ENCODE data around the gene GMEB2. TPM values are rescaled to one million over a fixed set of nuclear protein-coding genes. Genes with fewer than 3 reads are reported as not detected.

Gene GMEB2
- total RNA-seq, 1 experiment from 2014 or later = 14.3 TPM

- H2BK12ac ChIP-seq (ENCODE audit: insufficient read length, low read depth, low read length) = no peak overlapping the region
- no peaks in the 10 kb centered on the region for H3K27me3 ChIP-seq (ENCODE audit: insufficient read depth, low read length)
- no peak overlapping the region for H4K8ac ChIP-seq (replicated peaks; ENCODE audit: insufficient read length, low read depth, low read length)
- no peak overlapping the region for H3K56ac ChIP-seq (ENCODE audit: insufficient read length, low read depth, low read length)
- TF ChIP-seq CTCF (conservative IDR thresholded peaks at IDR 0.05) = no peak
- Mint-ChIP-seq H3K4me1 (peaks cover 20 to 24% of the 10 kb centered on the region in 2 experiments), H3K9me3 (no peaks in the 10 kb centered on the region), H3K36me3 (ENCODE audit: insufficient read depth in 1 of 3, low read depth in 3 of 3) (peaks cover 0 to 7% (median 6%) of the 10 kb centered on the region in 3 experiments; a peak in 4 of 7 replicates), H3K4me3 (peak overlapping the region; percentile 69 to 84), H3K27me3 (ENCODE audit: low read depth) (no peaks in the 10 kb centered on the region; the same call in 1 of the 2 replicates), H3K27ac (no peak overlapping the region; a peak in 1 of 7 replicates)
- H3K9me3 ChIP-seq (ENCODE audit: control insufficient read depth, low read depth, low read length) = no peaks in the 10 kb centered on the region
- WGBS (ENCODE audit: extremely low coverage, insufficient read length, low lambda C conversion rate) = no CpG with 5 or more reads among the region's 38 CpGs
- H3K27ac ChIP-seq (ENCODE audit: insufficient read length, low read depth, low read length) = no peak overlapping the region
- H2BK5ac ChIP-seq (ENCODE audit: insufficient read length, low read length) = no peak overlapping the region
- H3K9ac ChIP-seq (ENCODE audit: extremely low read depth, insufficient read length, low read length) = no peak overlapping the region
- H3K4me1 ChIP-seq (ENCODE audit: insufficient read depth, low read length) = 0 out of 2 replicates have a peak, but pooled peaks cover 2% of the 10 kb centered on the region
- H2BK120ac ChIP-seq (ENCODE audit: low read depth, low read length, poor library complexity, severe bottlenecking) = no peak overlapping the region
- DNase-seq = no peak
- no peak overlapping the region for H3K23ac ChIP-seq (ENCODE audit: insufficient read length, low read depth, low read length)
- no peak overlapping the region for H2AK5ac ChIP-seq (ENCODE audit: insufficient read length, low read length)
- no peak overlapping the region for H3K18ac ChIP-seq (ENCODE audit: insufficient read length, low read depth, low read length)
- H3K79me1 ChIP-seq (ENCODE audit: insufficient read depth, low read depth, low read length, poor library complexity, severe bottlenecking) = no peaks in the 10 kb centered on the region
- H3K79me2 ChIP-seq (ENCODE audit: insufficient read depth, low read length) = no peaks in the 10 kb centered on the region
- H4K91ac ChIP-seq (ENCODE audit: insufficient read length, low read depth, low read length) = no peak overlapping the region
- no peaks in the 10 kb centered on the region for H4K20me1 ChIP-seq (ENCODE audit: control insufficient read depth, insufficient read depth, insufficient read length)
- H2BK20ac ChIP-seq (ENCODE audit: low read depth, low read length, poor library complexity, severe bottlenecking) = no peak overlapping the region
- peaks cover 9% of the 10 kb centered on the region for H3K23me2 ChIP-seq (ENCODE audit: insufficient read length, low read depth, low read length, poor library complexity, severe bottlenecking)
- H3K4ac ChIP-seq (ENCODE audit: low read depth, low read length) = no peak overlapping the region
- no peak overlapping the region for H2BK15ac ChIP-seq (ENCODE audit: low read depth, low read length)
- no peak overlapping the region for H2AFZ ChIP-seq (ENCODE audit: low read length)
- no peak overlapping the region for H4K5ac ChIP-seq (ENCODE audit: insufficient read length, low read depth, low read length)
- H3K14ac ChIP-seq (ENCODE audit: insufficient read depth, low read length) = no peak overlapping the region
- peak overlapping the region; percentile 46 for H3K4me2 ChIP-seq (ENCODE audit: insufficient read depth, insufficient read length, low read length)
- no peak overlapping the region for H3T11ph ChIP-seq (ENCODE audit: low read length)
Observed at GRCh38 chr20:63554361-63555278, 72.3 kb downstream of the GMEB2 start.
